ENCODE measurements around the gene ADAMTS16. TPM values are rescaled to one million over a fixed set of nuclear protein-coding genes. Genes with fewer than 3 reads are reported as not detected.

Gene ADAMTS16
- total and polyA plus RNA-seq, 9 of the 15 experiments (the other 6 are each of a cell fraction or from before 2014, with no cell fraction given) = not detected

DNA sequence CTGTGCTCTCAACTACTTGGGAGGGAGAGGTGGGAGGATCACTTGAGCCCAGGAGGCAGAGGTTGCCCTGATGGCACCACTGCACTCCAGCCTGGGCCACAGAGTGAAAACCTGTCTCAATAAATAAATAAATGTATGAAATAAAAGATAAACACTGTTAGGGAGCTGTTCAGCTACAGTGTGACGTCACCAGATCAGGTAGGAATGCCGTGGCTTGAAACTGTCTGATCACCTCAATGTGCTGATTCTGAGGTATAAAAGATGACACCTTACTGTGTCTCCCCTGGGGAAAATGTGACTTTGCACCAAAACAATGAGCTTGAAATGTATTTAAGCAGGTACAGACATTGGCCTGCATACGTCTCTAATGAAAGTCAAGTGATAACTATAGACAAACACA, 133.3 kb downstream of the ADAMTS16 start:
- FAIRE-seq (no peak), DNase-seq (ENCODE audit: extremely low read depth in 1 of 4, low spot score in 3 of 4) (no peak), ATAC-seq (no peak)
- H4K20me1 ChIP-seq (replicated peaks; ENCODE audit: control insufficient read depth, insufficient read depth, low read length) = 0 out of 2 replicates have a peak, but pooled peaks cover 3% of the 10 kb centered on the region
- TF ChIP-seq FOXP1 (CRISPR knock-in tag; IDR thresholded peaks at IDR 0.05) (no peak), TCFL5 (CRISPR knock-in tag; conservative IDR thresholded peaks at IDR 0.05) (no peak), HNRNPH1 (optimal IDR thresholded peaks at IDR 0.05; ENCODE audit: low read depth, low read length) (no peak), HDAC6 (IDR thresholded peaks at IDR 0.05; ENCODE audit: low read depth, low read length) (no peak), ATF1 (CRISPR knock-in tag; IDR thresholded peaks at IDR 0.05) (no peak), ATF1 (tag; IDR thresholded peaks at IDR 0.05) (peak; percentile 51; the same call in 1 of the 2 replicates), ZNF431 (CRISPR knock-in tag; IDR thresholded peaks at IDR 0.05) (no peak), YBX1 (IDR thresholded peaks at IDR 0.05) (no peak)
- TF ChIP-seq, protein P1, sequence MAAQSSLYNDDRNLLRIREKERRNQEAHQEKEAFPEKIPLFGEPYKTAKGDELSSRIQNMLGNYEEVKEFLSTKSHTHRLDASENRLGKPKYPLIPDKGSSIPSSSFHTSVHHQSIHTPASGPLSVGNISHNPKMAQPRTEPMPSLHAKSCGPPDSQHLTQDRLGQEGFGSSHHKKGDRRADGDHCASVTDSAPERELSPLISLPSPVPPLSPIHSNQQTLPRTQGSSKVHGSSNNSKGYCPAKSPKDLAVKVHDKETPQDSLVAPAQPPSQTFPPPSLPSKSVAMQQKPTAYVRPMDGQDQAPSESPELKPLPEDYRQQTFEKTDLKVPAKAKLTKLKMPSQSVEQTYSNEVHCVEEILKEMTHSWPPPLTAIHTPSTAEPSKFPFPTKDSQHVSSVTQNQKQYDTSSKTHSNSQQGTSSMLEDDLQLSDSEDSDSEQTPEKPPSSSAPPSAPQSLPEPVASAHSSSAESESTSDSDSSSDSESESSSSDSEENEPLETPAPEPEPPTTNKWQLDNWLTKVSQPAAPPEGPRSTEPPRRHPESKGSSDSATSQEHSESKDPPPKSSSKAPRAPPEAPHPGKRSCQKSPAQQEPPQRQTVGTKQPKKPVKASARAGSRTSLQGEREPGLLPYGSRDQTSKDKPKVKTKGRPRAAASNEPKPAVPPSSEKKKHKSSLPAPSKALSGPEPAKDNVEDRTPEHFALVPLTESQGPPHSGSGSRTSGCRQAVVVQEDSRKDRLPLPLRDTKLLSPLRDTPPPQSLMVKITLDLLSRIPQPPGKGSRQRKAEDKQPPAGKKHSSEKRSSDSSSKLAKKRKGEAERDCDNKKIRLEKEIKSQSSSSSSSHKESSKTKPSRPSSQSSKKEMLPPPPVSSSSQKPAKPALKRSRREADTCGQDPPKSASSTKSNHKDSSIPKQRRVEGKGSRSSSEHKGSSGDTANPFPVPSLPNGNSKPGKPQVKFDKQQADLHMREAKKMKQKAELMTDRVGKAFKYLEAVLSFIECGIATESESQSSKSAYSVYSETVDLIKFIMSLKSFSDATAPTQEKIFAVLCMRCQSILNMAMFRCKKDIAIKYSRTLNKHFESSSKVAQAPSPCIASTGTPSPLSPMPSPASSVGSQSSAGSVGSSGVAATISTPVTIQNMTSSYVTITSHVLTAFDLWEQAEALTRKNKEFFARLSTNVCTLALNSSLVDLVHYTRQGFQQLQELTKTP (IDR thresholded peaks at IDR 0.05; ENCODE audit: low read depth in 1 of 2, partially characterized antibody in 2 of 2) = no peak
- TF ChIP-seq, protein P2, sequence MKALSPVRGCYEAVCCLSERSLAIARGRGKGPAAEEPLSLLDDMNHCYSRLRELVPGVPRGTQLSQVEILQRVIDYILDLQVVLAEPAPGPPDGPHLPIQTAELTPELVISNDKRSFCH (CRISPR knock-in tag; IDR thresholded peaks at IDR 0.05) = no peak
- TF ChIP-seq, protein P2 (tag; IDR thresholded peaks at IDR 0.05) = no peak
- no peaks in the 10 kb centered on the region for H3K9me1 ChIP-seq (ENCODE audit: control insufficient read depth, insufficient read depth, low read length)
- in situ Hi-C loops (cut with MboI) (no loop called here), intact Hi-C loops (cut with micrococcal nuclease) (no loop called here)
- H3K4me2 ChIP-seq (ENCODE audit: insufficient read depth, low read length) = no peak overlapping the region
- ChIA-PET CTCF (ENCODE audit: low intra/inter-chr PET ratio) (no interaction called here), POLR2A (interaction anchor here (0.9 kb wide), 1 partner anchor 13 kb away, joined by 3 read pairs; no protein-coding TSS in a partner anchor)
- H3K27me3 ChIP-seq (ENCODE audit: control insufficient read depth in 2 of 2, insufficient read depth in 2 of 2, low read length in 2 of 2) = peaks cover 5 to 39% of the 10 kb centered on the region in 2 experiments; a peak in 2 of 5 replicates
- H2AFZ ChIP-seq (ENCODE audit: low read depth, low read length) = no peak overlapping the region
- 0% methylated on average over 3 of the region's 3 CpGs for WGBS (ENCODE audit: insufficient coverage, low coverage, missing lambda C conversion rate)
- H3K9me3 ChIP-seq (replicated peaks; ENCODE audit: control insufficient read depth, insufficient read depth, low read depth, low read length) = no peaks in the 10 kb centered on the region
- no peak overlapping the region for H3K9ac ChIP-seq (ENCODE audit: insufficient read depth in 1 of 2, low read depth in 2 of 2, low read length in 2 of 2)
- H3K79me2 ChIP-seq (ENCODE audit: control insufficient read depth, insufficient read depth, low read length) = no peaks in the 10 kb centered on the region
- no peak overlapping the region for H3K27ac ChIP-seq (ENCODE audit: extremely low read depth, low read depth, low read length)
- H3K4me3 ChIP-seq = no peak overlapping the region
- H3K4me1 ChIP-seq (replicated peaks in 1 of 2; ENCODE audit: control insufficient read depth in 2 of 2, insufficient read depth in 2 of 2, low read length in 2 of 2) = peaks cover 0 to 3% of the 10 kb centered on the region in 2 experiments; a peak in 1 of 5 replicates
- no TSS peak for BruUV-seq (replicated peaks)
- H3K36me3 ChIP-seq (ENCODE audit: control insufficient read depth, insufficient read depth, low read length) = no peaks in the 10 kb centered on the region
